H1 (cell line): ENCODE results near the gene TOR1A. TPM values are rescaled to one million over a fixed set of nuclear protein-coding genes. Genes with fewer than 3 reads are reported as not detected.

Source experiments
- CTCF ChIA-PET: fragments of 300-600 bp; sonication (Branson Sonifier 250); formaldehyde crosslinking; loops from one replicate; lab custom pipeline; 2021; ENCODE audit not compliant: partially characterized antibody; lab: Charles Lee
- POLR2A ChIA-PET: fragments of 300-600 bp; sonication (Branson Sonifier 250); formaldehyde crosslinking; loops from one replicate; lab custom pipeline; 2021; ENCODE audit warnings: inconsistent platforms; ENCODE audit not compliant: partially characterized antibody; lab: Charles Lee
- DNase-seq, 2 experiments: peaks; one replicate each; pipeline versions ENCODE4 v3.0.0 to v3.0.0-alpha.2; 2010 to 2022; ENCODE audit warnings: low spot score in 2 of 2, low read depth in 1 of 2, mixed read lengths in 1 of 2
- FAIRE-seq: peaks from 2 replicates; lab custom pipeline; 2011; peaks lifted over from hg19 to GRCh38; lab: Jason Lieb, UNC
- H2AFZ ChIP-seq: 2 replicates; pipeline ENCODE4 v1.8.1; 2012; ENCODE audit warnings: low read length, inconsistent platforms
- H2AK5ac ChIP-seq: 2 replicates; pipeline ENCODE4 v1.6.1; 2013; ENCODE audit warnings: low read depth, low read length
- H2BK120ac ChIP-seq: replicated peaks from 2 replicates; pipeline ENCODE3; 2013; ENCODE audit warnings: low read depth, low read length, inconsistent platforms
- H2BK12ac ChIP-seq: 2 replicates; pipeline ENCODE4 v1.6.1; 2013; ENCODE audit warnings: low read depth, low read length
- H2BK15ac ChIP-seq: 2 replicates; pipeline ENCODE4 v1.6.1; 2013; ENCODE audit warnings: low read length
- H2BK20ac ChIP-seq: 2 replicates; pipeline ENCODE4 v1.6.1; 2013; ENCODE audit warnings: low read length
- H2BK5ac ChIP-seq: 2 replicates; pipeline ENCODE4 v1.6.1; 2013; ENCODE audit warnings: low read depth, low read length
- H3K14ac ChIP-seq: 2 replicates; pipeline ENCODE4 v1.6.1; 2013; ENCODE audit warnings: inconsistent platforms; ENCODE audit not compliant: insufficient read length
- H3K18ac ChIP-seq: 2 replicates; pipeline ENCODE4 v1.6.1; 2013; ENCODE audit warnings: low read length; ENCODE audit errors: extremely low read depth
- H3K23ac ChIP-seq: 2 replicates; pipeline ENCODE4 v1.6.1; 2013; ENCODE audit warnings: inconsistent platforms; ENCODE audit not compliant: insufficient read length
- H3K23me2 ChIP-seq: 2 replicates; pipeline ENCODE4 v1.6.1; 2013; ENCODE audit warnings: low read depth, low read length
- H3K27ac ChIP-seq: 2 replicates; pipeline ENCODE4 v1.6.1; 2011; ENCODE audit warnings: low read depth, low read length, inconsistent platforms
- H3K27me3 ChIP-seq, 4 experiments: replicated peaks in 1 of 4; 1 replicate in 1 of 4; 2 replicates in 3 of 4; pipeline versions ENCODE4 v1.6.1 to v1.8.1; 2011 to 2013; ENCODE audit warnings: low read length in 3 of 4, mild to moderate bottlenecking in 3 of 4, inconsistent platforms in 2 of 4, mixed read lengths in 2 of 4, moderate library complexity in 1 of 4; ENCODE audit not compliant: control insufficient read depth in 3 of 4, insufficient read depth in 3 of 4; ENCODE audit errors: extremely low read depth in 1 of 4
- H3K36me3 ChIP-seq, 4 experiments: 2 replicates each; pipeline versions ENCODE4 v1.6.1 to v1.8.1; 2011 to 2013; ENCODE audit warnings: mild to moderate bottlenecking in 4 of 4, low read length in 3 of 4, moderate library complexity in 2 of 4, control low read depth in 1 of 4, inconsistent platforms in 1 of 4; ENCODE audit not compliant: insufficient read depth in 4 of 4, control insufficient read depth in 2 of 4
- H3K4ac ChIP-seq: replicated peaks from 2 replicates; pipeline ENCODE3; 2013; ENCODE audit warnings: low read length, low read depth, mixed read lengths, inconsistent platforms; ENCODE audit not compliant: insufficient read length
- H3K4me1 ChIP-seq, 4 experiments: replicated peaks in 1 of 4; 1 replicate in 1 of 4; 2 replicates in 3 of 4; pipeline versions ENCODE4 v1.6.1 to v1.8.1; 2011 to 2013; ENCODE audit warnings: low read length in 3 of 4, inconsistent platforms in 2 of 4, mixed read lengths in 1 of 4; ENCODE audit not compliant: insufficient read depth in 4 of 4, control insufficient read depth in 3 of 4
- H3K4me2 ChIP-seq, 2 experiments: 2 replicates each; pipeline versions ENCODE4 v1.6.1 to v1.8.1; 2011 to 2013; ENCODE audit warnings: low read depth in 2 of 2, low read length in 2 of 2, control low read depth in 1 of 2, inconsistent platforms in 1 of 2, mild to moderate bottlenecking in 1 of 2; ENCODE audit not compliant: insufficient read depth in 1 of 2
- H3K4me3 ChIP-seq, 4 experiments: fragments of 200-600, 300-600 bp in 1 of 4; sonication (generic), shearing (Covaris generic), sonication (Bioruptor Twin) in 1 of 4; 2 replicates each; pipeline versions ENCODE4 v1.5.1 to v1.8.1; 2011 to 2016; ENCODE audit warnings: low read length in 4 of 4, low read depth in 3 of 4, control low read depth in 2 of 4, inconsistent platforms in 2 of 4, mild to moderate bottlenecking in 2 of 4, mixed read lengths in 1 of 4, moderate library complexity in 1 of 4; ENCODE audit not compliant: insufficient read depth in 2 of 4; ENCODE audit errors: extremely low read depth in 1 of 4
- H3K56ac ChIP-seq: replicated peaks from 2 replicates; pipeline ENCODE3; 2013; ENCODE audit warnings: low read depth, mild to moderate bottlenecking, mixed read lengths, low read length, inconsistent platforms; ENCODE audit not compliant: insufficient read length
- H3K79me1 ChIP-seq: 2 replicates; pipeline ENCODE4 v1.6.1; 2013; ENCODE audit warnings: low read depth, low read length, control low read depth
- H3K79me2 ChIP-seq, 2 experiments: 2 replicates each; pipeline versions ENCODE4 v1.6.1 to v1.8.1; 2012 to 2013; ENCODE audit warnings: low read length in 2 of 2, mild to moderate bottlenecking in 2 of 2, inconsistent platforms in 1 of 2; ENCODE audit not compliant: insufficient read depth in 2 of 2, control insufficient read depth in 1 of 2
- H3K9ac ChIP-seq, 4 experiments: replicated peaks in 1 of 4; 1 replicate in 1 of 4; 2 replicates in 3 of 4; pipeline versions ENCODE4 v1.6.1 to v1.8.1; 2011 to 2013; ENCODE audit warnings: low read depth in 3 of 4, low read length in 3 of 4, control low read depth in 2 of 4, mild to moderate bottlenecking in 2 of 4, moderate library complexity in 2 of 4, inconsistent platforms in 1 of 4; ENCODE audit errors: extremely low read depth in 1 of 4
- H3K9me3 ChIP-seq, 2 experiments: 2 replicates each; pipeline versions ENCODE4 v1.6.1 to v1.8.1; 2012 to 2013; ENCODE audit warnings: mild to moderate bottlenecking in 2 of 2, moderate library complexity in 2 of 2, control low read depth in 1 of 2, inconsistent platforms in 1 of 2, low read depth in 1 of 2, low read length in 1 of 2, mixed read lengths in 1 of 2; ENCODE audit not compliant: insufficient read depth in 2 of 2
- H4K20me1 ChIP-seq, 2 experiments: replicated peaks in 1 of 2; 2 replicates each; pipeline versions ENCODE3 to v1.8.1; 2011 to 2013; ENCODE audit warnings: inconsistent platforms in 2 of 2, low read length in 2 of 2, mild to moderate bottlenecking in 1 of 2; ENCODE audit not compliant: insufficient read depth in 2 of 2, control insufficient read depth in 1 of 2
- H4K5ac ChIP-seq: 2 replicates; pipeline ENCODE4 v1.6.1; 2013; ENCODE audit warnings: low read length, low read depth, mixed read lengths, inconsistent platforms; ENCODE audit not compliant: insufficient read length
- H4K8ac ChIP-seq: 2 replicates; pipeline ENCODE4 v1.8.0; 2013; ENCODE audit warnings: mild to moderate bottlenecking, moderate library complexity, low read length, inconsistent platforms; ENCODE audit not compliant: insufficient read depth; ENCODE audit errors: extremely low read depth
- H4K91ac ChIP-seq: replicated peaks from 2 replicates; pipeline ENCODE3; 2013; ENCODE audit warnings: low read length, mixed read lengths, inconsistent platforms; ENCODE audit not compliant: insufficient read length
- ASH2L ChIP-seq: fragments of 200-600, 300-600 bp; sonication (generic); IDR thresholded peaks from one replicate; pipeline ENCODE4 v1.7.1; 2017; ENCODE audit warnings: low read length
- PHF8 ChIP-seq: fragments of 200-600 bp; sonication (generic); conservative IDR thresholded peaks from 2 replicates; pipeline ENCODE4 v1.7.1; 2012; ENCODE audit warnings: low read depth, mild to moderate bottlenecking, inconsistent platforms, low read length, moderate library complexity
- WGBS, 2 experiments: shearing (Covaris generic) in 1 of 2; methylation state at CpG; one replicate each; pipeline versions ENCODE4 v1.1.6 to v1.1.7; 2013 to 2015; ENCODE audit warnings: low lambda C conversion rate in 2 of 2, mixed read lengths in 2 of 2, inconsistent platforms in 1 of 2, low coverage in 1 of 2, missing lambda C conversion rate in 1 of 2; ENCODE audit not compliant: insufficient replicate concordance in 2 of 2, insufficient coverage in 1 of 2, insufficient read length in 1 of 2; ENCODE audit errors: extremely low coverage in 1 of 2, missing lambda C conversion rate in 1 of 2; 5-methylcytosine and 5-hydroxymethylcytosine counted together
- polyA plus RNA-seq, 7 experiments: library from polyadenylated mRNA; depleted of rRNA in 3 of 7; stranded (reverse) in 5 of 7; unstranded in 2 of 7; fragments of >200 nt in 5 of 7; fragments of 200-250 nt in 2 of 7; gene quantifications; 1 replicate in 5 of 7; 2 replicates in 1 of 7; 4 replicates in 1 of 7; pipeline versions ENCODE4 v1.2.1 to v1.2.3, GENCODE V29; 2011 to 2013; ENCODE audit warnings: missing spikeins in 2 of 7, mixed read lengths in 2 of 7
- total RNA-seq: library from RNA; stranded (reverse); fragmentation: NEBNext Ultra II Directional; extraction: Animal tissue kit (Norgen Biotek cat#: 25700); gene quantifications from 2 replicates; pipeline ENCODE4 v1.2.1, GENCODE V29; 2021

TOR1A gene
- total and polyA plus RNA-seq, 2 of the 8 experiments (the other 6 are each of a cell fraction or from before 2014, with no cell fraction given), result 37.6 to 46.7 TPM

- Histone ChIP-seq H3K4me1 (no peaks in the 10 kb centered on the region; a peak in 1 of 7 replicates), H3K4ac (no peak overlapping the region), H3K4me3 (no peak overlapping the region), H2BK12ac (no peak overlapping the region), H2BK5ac (no peak overlapping the region), H3K27ac (no peak overlapping the region), H4K91ac (no peak overlapping the region), H3K23me2 (no peaks in the 10 kb centered on the region), H3K9me3 (no peaks in the 10 kb centered on the region), H4K5ac (no peak overlapping the region), H3K79me1 (no peaks in the 10 kb centered on the region), H3K4me2 (no peak overlapping the region), H3K18ac (no peak overlapping the region), H2BK20ac (no peak overlapping the region), H2BK120ac (no peak overlapping the region), H4K20me1 (no peaks in the 10 kb centered on the region), H3K36me3 (no peaks in the 10 kb centered on the region), H3K14ac (no peak overlapping the region), H2AFZ (no peak overlapping the region), H3K23ac (no peak overlapping the region), H3K27me3 (no peaks in the 10 kb centered on the region), H2AK5ac (no peak overlapping the region), H3K56ac (no peak overlapping the region), H2BK15ac (no peak overlapping the region), H3K79me2 (no peaks in the 10 kb centered on the region), H4K8ac (no peak overlapping the region), H3K9ac (no peak overlapping the region)
- FAIRE-seq, result no peak
- no peak for DNase-seq
- WGBS, 2 experiments, result 86% methylated on average over 5 of the region's 5 CpGs; no CpG with 5 or more reads in 1 of the 2 experiments
- TF ChIP-seq ASH2L, result no peak
- TF ChIP-seq PHF8, result no peak
- ChIA-PET POLR2A (no interaction called here), CTCF (interaction anchor here (2.0 kb wide), 1 partner anchor 11 kb away, joined by 6 read pairs; no protein-coding TSS in a partner anchor)
Observed at GRCh38 chr9:129770741-129771140, 53.2 kb downstream of the TOR1A start.
